Epithelial cell of proximal tubule (primary cell): ENCODE data around the gene RBM20. TPM values are rescaled to one million over a fixed set of nuclear protein-coding genes. Genes with fewer than 3 reads are reported as not detected.

Experiments used
- DNase-seq: peaks from one replicate; pipeline ENCODE4 v3.0.0-alpha.2; 2011; ENCODE audit warnings: low read depth
- H3K4me3 ChIP-seq: 2 replicates; pipeline ENCODE4 v1.5.1; 2011; ENCODE audit warnings: low read depth, mild to moderate bottlenecking, low read length
- CTCF ChIP-seq: conservative IDR thresholded peaks from 2 replicates; pipeline ENCODE4 v1.5.1; 2012; ENCODE audit warnings: low read depth, mild to moderate bottlenecking, low read length
- total RNA-seq: library from RNA; depleted of rRNA; stranded (reverse); fragments of >200 nt; gene quantifications from 2 replicates; pipeline ENCODE4 v1.2.3, GENCODE V29; 2015

Gene RBM20
- total RNA-seq, 1 donor from 2014 or later, result 0.46 TPM

GRCh38 chr10:110803830-110804338 lies 159.7 kb downstream of the RBM20 start:
- no peak overlapping the region for H3K4me3 ChIP-seq
- no peak for DNase-seq
- TF ChIP-seq CTCF, result peak; percentile 78

GRCh38 chr10:110804376-110804775 lies 160.2 kb downstream of the RBM20 start:
- TF ChIP-seq CTCF, result no peak
- no peak overlapping the region for H3K4me3 ChIP-seq
- DNase-seq, result no peak

- no peak overlapping the region for H3K4me3 ChIP-seq
- no peak for DNase-seq
These were observed 161.2 kb downstream of the RBM20 start for GRCh38 chr10:110805292-110805691.

GRCh38 chr10:110806335-110806734 lies 162.2 kb downstream of the RBM20 start:
- no peak for DNase-seq
- no peak overlapping the region for H3K4me3 ChIP-seq
- TF ChIP-seq CTCF, result no peak

More at GRCh38 chr10:110805292-110805691, 161.2 kb downstream of the RBM20 start:
- no peak for TF ChIP-seq CTCF

GRCh38 chr10:110808123-110808522 lies 164.0 kb downstream of the RBM20 start:
- no peak overlapping the region for H3K4me3 ChIP-seq
- DNase-seq, result no peak
- TF ChIP-seq CTCF, result no peak

- no peak for DNase-seq
- no peak overlapping the region for H3K4me3 ChIP-seq
- no peak for TF ChIP-seq CTCF
These were observed 164.5 kb downstream of the RBM20 start for GRCh38 chr10:110808615-110809014.

- H3K4me3 ChIP-seq, result no peak overlapping the region
- no peak for TF ChIP-seq CTCF
- DNase-seq, result no peak
These were observed 166.5 kb downstream of the RBM20 start for GRCh38 chr10:110810625-110811024.
